Mesenteric fat pad (tissue), 1 donor: ENCODE data around the gene ATP7A. TPM values are rescaled to one million over a fixed set of nuclear protein-coding genes. Genes with fewer than 3 reads are reported as not detected.
"Not testable (repeated sequence)": the region's sequence is repeated elsewhere in the genome, so short reads cannot be mapped to it uniquely, and the experiment has no call there.

ENCODE experiments used
- DNase-seq: peaks from one replicate; pipeline ENCODE4 v3.0.0-alpha.2; 2020; ENCODE audit warnings: low spot score
- total RNA-seq: library from RNA; stranded (reverse); fragmentation: NEBNext Ultra II Directional; extraction: Animal tissue kit (Norgen Biotek cat#: 25700); gene quantifications from one replicate; pipeline ENCODE4 v1.2.1, GENCODE V29; 2021
- donor health status: DM: yes; HTN: yes; CAD: no.

ATP7A gene
- total RNA-seq, 1 donor from 2014 or later: 9.2 TPM

DNA sequence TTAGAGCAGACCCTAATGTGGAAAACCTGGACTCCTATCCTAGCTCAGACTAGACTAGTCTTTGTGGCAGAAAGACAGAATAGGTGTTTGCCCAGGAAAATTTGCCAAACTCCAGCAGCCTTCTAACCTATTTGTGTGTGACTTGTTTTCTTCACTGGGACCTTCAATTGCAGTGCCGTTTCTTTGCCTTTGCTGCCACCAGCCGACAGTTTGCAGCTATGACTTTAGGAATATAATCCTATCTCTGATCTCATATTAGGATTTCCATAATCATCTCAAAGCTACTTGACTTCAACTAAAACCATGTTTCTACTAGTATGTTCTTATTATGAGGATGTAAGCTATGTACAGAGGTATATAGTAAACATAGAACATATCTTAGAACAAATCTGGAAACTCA is 119.2 kb downstream of the ATP7A start:
- DNase-seq: no peak

DNA sequence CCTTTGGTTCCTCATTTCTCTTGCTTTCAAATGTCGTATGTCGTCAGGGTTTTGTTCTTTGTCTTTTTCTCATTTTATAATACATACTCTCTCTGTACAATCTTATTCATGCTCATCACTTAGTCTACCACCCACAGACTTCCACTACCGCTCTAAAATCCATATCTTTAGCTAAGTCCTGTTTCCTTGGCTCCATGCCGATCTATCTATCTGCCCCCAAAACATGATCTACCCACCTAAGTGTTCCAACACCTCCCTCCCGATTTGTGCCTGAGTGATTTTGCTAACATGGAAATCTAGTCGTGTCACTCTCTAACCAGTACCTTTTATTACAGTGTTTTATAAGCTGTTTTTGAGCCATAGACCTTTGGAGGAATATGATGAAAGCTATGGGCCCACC is 124.6 kb downstream of the ATP7A start:
- no peak for DNase-seq

- DNase-seq: no peak
Measured at GRCh38 chrX:78037881-78038280, 127.4 kb downstream of the ATP7A start.

DNA sequence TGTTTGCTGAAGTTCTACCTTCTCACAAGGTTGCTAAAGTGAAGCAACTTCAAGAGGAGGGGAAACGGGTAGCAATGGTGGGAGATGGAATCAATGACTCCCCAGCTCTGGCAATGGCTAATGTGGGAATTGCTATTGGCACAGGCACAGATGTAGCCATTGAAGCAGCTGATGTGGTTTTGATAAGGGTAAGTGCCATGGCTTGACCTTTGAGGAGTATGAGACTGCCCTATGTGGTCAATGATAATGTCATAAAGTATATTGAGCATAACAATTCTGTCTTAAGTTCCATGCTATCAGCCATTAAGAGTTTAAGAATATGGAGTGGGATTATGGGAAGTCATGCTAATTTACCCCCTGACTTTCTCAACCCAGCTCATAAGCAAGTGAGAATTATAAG is 132.1 kb downstream of the ATP7A start:
- no peak for DNase-seq

DNA sequence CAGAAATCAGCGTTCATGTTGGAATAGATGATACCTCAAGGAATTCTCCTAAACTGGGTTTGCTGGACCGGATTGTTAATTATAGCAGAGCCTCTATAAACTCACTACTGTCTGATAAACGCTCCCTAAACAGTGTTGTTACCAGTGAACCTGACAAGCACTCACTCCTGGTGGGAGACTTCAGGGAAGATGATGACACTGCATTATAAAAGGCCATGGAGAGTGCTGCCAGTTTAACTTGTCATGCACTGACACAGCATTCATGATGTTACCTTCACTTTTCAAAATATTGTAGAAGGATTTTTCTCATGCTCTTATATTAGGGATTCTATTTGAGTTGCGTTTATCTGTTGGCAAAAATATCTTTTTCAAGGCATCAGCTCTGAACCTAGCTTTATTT is 135.9 kb downstream of the ATP7A start:
- no peak for DNase-seq

DNA sequence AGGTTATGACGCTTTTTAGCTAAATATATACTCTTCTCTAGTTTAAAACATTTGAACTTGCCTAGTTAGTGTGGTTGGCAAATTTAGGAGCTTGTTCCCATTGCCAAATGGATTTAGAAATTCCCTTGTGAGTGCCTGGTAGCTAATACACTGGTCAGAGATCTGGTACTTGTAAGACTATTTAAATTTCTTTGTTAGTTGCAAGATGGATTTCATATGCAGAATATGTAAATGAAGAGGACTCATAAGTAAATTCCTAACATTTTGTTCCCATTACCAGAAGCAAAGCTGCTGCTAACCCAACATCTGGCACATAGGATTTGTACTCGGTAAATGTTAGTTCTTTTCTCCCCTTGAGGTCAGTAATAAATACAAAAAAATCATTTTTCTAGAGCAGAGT is 137.6 kb downstream of the ATP7A start:
- no peak for DNase-seq

GRCh38 chrX:78063687-78064086 is 153.2 kb downstream of the ATP7A start:
- DNase-seq: no peak

GRCh38 chrX:78064152-78064551 is 153.7 kb downstream of the ATP7A start:
- DNase-seq: no peak

- not testable (repeated sequence) for DNase-seq
Measured at GRCh38 chrX:78064698-78065601, 154.5 kb downstream of the ATP7A start.

- DNase-seq: no peak
Measured at GRCh38 chrX:78066110-78066509, 155.6 kb downstream of the ATP7A start.

DNA sequence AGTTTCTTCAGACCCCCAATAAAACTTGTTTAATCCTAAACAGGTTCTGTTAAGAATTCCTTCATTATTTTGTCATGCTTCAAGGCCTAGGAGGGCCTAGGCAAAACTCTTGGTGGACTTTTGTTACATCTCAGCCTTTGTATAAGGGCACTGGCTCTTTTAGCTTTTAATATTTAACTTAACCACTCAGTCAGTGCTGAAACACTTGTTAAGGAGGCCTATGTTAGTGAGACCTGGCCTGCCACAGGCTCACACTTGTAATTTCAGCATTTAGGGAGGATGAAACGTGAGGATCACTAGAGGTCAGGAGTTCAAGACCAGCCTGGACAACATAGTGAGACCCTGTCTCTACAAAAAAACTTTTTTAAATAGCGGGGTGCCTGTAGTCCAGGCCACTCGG is 160.8 kb downstream of the ATP7A start:
- no peak for DNase-seq

- not testable (repeated sequence) for DNase-seq
Measured at GRCh38 chrX:78073147-78074077, 162.9 kb downstream of the ATP7A start.

GRCh38 chrX:78074088-78074487 is 163.6 kb downstream of the ATP7A start:
- DNase-seq: no peak

DNA sequence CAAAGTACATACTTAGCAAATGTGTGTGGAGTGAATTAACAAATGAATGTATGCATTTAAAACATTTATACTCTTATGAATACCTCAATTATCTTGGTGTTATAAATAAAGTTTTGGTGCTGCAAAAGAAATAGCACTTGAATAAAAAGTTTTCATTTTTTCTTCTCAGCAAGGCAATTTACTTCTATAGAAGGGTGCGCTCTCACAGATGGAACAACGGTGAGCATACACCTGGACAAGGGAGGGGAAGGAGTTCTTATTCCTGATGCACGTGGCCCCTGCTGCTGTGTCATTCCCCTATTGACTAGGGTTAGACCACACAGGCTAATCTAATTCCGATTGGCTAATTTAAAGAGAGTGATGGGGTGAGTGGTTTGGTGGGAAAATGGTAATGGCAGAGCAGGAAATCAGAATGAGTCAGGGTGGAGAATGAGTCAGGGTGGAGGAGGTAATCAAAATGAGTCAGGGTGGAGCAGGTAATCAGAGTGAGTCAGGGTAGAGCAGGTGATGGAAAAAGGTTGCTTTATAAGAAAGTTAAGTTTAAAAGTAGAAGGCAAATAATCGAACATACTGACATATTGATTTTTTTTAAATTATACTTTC is 165.4 kb downstream of the ATP7A start:
- DNase-seq: no peak

DNA sequence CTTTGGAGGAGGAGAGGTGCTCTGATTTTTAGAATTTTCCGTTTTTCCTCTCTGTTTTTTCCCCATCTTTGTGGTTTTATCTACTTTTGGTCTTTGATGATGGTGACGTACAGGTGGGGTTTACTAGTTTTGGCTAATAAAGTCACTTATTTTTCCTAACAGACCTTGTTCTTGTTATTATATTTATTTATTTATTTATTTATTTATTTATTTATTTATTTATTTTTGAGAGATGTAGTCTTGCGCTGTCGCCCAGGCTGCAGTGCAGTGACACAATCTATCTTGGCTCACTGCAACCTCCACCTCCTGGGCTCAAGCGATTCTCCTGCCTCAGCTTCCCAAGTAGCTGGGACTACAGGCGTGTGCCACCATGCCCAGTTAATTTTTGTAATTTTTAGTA is 170.9 kb downstream of the ATP7A start:
- not testable (repeated sequence) for DNase-seq

DNA sequence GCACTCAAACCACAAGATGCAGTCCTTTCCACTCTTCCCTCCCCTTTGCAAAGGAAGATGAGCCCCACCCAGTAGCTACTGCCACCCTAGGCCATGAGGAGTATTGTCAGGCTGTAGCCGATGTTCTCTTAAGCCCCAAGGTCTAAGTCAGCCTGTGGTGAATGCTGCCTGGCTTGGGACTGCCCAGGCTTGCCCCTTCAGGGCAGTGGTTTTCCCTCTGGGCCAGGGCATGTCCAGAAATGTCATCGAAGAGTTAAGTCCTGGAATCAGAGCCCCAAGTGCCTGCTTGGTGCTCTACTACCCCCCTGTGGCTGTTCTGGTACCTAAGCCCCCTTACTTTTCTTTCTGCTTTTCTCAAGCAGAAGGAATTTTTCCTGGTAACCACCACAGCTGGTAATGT is 181.8 kb downstream of the ATP7A start:
- DNase-seq: no peak

DNA sequence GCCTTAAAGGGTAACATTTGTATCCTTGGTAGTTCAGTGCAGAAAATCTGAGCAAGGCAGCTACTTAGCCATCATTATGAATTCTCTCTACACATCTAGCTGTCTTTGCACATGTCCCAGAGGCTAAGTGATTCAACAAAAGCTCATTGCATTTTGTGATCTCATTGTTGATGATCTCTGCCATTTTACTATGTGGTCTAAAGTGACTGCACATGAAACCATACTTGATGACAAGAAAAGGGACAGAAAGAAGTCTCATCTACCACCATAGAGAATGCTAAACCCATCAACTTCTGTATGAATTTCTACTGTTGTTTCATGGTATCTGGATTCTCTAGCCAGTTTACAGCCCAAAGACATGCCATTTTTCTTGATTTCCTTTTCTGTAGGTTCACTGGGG is 187.6 kb downstream of the ATP7A start:
- no peak for DNase-seq
